SK-MEL-5 (cell line): ENCODE measurements around the gene CUL2. TPM values are rescaled to one million over a fixed set of nuclear protein-coding genes. Genes with fewer than 3 reads are reported as not detected.

Experiments
- DNase-seq: peaks from one replicate; pipeline ENCODE4 v3.0.0-alpha.2; 2016; ENCODE audit warnings: low read depth, low spot score
- in situ Hi-C: cut with HindIII; loops from 2 replicates; pipeline ENCODE4 v1.10.0; 2016; ENCODE audit warnings: low sequenced_read_pairs, high pct_unique_total_duplicates, low pct_unique_long_range_greater_than_20kb
- total RNA-seq: library from RNA; depleted of rRNA; stranded (reverse); fragments of >200 nt; shearing (Covaris generic); gene quantifications from 2 replicates; pipeline ENCODE4 v1.2.3, GENCODE V29; 2014

CUL2 gene
- total RNA-seq, 1 experiment from 2014 or later = 20.1 TPM

GRCh38 chr10:35042783-35043182 is 47.4 kb downstream of the CUL2 start:
- DNase-seq = no peak
- in situ Hi-C loops = no loop called here

GRCh38 chr10:35041502-35041879 is 48.6 kb downstream of the CUL2 start:
- DNase-seq = no peak
- in situ Hi-C loops = no loop called here

- in situ Hi-C loops = no loop called here
- DNase-seq = peak; percentile 25
Measured at GRCh38 chr10:35040760-35041501, 49.2 kb downstream of the CUL2 start.

- in situ Hi-C loops = no loop called here
- DNase-seq = no peak
Measured at GRCh38 chr10:35037104-35037503, 53.0 kb downstream of the CUL2 start.

- in situ Hi-C loops = no loop called here
- DNase-seq = no peak
Measured at GRCh38 chr10:35035606-35036005, 54.5 kb downstream of the CUL2 start.

- in situ Hi-C loops = no loop called here
- DNase-seq = peak; percentile 53
Measured at GRCh38 chr10:35027567-35027966, 62.6 kb downstream of the CUL2 start.

- in situ Hi-C loops = no loop called here
- no peak for DNase-seq
Measured at GRCh38 chr10:35025916-35026315, 64.2 kb downstream of the CUL2 start.

- in situ Hi-C loops = no loop called here
- DNase-seq = no peak
Measured at GRCh38 chr10:35020481-35020880, 69.7 kb downstream of the CUL2 start.

- in situ Hi-C loops = no loop called here
- DNase-seq = no peak
Measured at GRCh38 chr10:35019041-35020024, 70.8 kb downstream of the CUL2 start.

- no peak for DNase-seq
- in situ Hi-C loops = no loop called here
Measured at GRCh38 chr10:35017608-35018007, 72.5 kb downstream of the CUL2 start.

GRCh38 chr10:35015843-35016408 is 74.2 kb downstream of the CUL2 start:
- DNase-seq = no peak
- in situ Hi-C loops = no loop called here

- no peak for DNase-seq
- in situ Hi-C loops = no loop called here
Measured at GRCh38 chr10:35012781-35013180, 77.4 kb downstream of the CUL2 start.

- in situ Hi-C loops = no loop called here
- peak; percentile 64 for DNase-seq
Measured at GRCh38 chr10:35011771-35012191, 78.4 kb downstream of the CUL2 start.

GRCh38 chr10:35007858-35008301 is 82.3 kb downstream of the CUL2 start:
- DNase-seq = no peak
- in situ Hi-C loops = no loop called here

- in situ Hi-C loops = no loop called here
- DNase-seq = no peak
Measured at GRCh38 chr10:35006836-35007235, 83.3 kb downstream of the CUL2 start.

GRCh38 chr10:35005868-35006267 is 84.3 kb downstream of the CUL2 start:
- no peak for DNase-seq
- in situ Hi-C loops = no loop called here

GRCh38 chr10:35004651-35005050 is 85.5 kb downstream of the CUL2 start:
- no peak for DNase-seq
- in situ Hi-C loops = no loop called here

GRCh38 chr10:35003906-35004305 is 86.2 kb downstream of the CUL2 start:
- no peak for DNase-seq
- in situ Hi-C loops = no loop called here
